ENCODE results near the gene NUP93.

GRCh38 chr16:56815721-56816120 is 85.8 kb downstream of the NUP93 start:
- TF ChIP-seq PHF8 (IDR thresholded peaks at IDR 0.05; ENCODE audit: borderline replicate concordance, low read depth) (no peak), ESRRA (IDR thresholded peaks at IDR 0.05; ENCODE audit: borderline replicate concordance, low read length) (no peak), CTCF (IDR thresholded peaks at IDR 0.05) (no peak), JUN (IDR thresholded peaks at IDR 0.05) (no peak), KDM1A (IDR thresholded peaks at IDR 0.05; ENCODE audit: low read depth) (no peak), RFX5 (IDR thresholded peaks at IDR 0.05) (no peak), CEBPB (IDR thresholded peaks at IDR 0.05) (no peak), ZNF302 (CRISPR knock-in tag; IDR thresholded peaks at IDR 0.05) (no peak), POLR2A (IDR thresholded peaks at IDR 0.05; ENCODE audit: low read length) (no peak)
- TF ChIP-seq, protein P1, sequence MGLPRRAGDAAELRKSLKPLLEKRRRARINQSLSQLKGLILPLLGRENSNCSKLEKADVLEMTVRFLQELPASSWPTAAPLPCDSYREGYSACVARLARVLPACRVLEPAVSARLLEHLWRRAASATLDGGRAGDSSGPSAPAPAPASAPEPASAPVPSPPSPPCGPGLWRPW (IDR thresholded peaks at IDR 0.05): no peak
